GM13977 (cell line): Measurements from ENCODE around the gene SCGB1D1.

ENCODE experiments used
- DNase-seq: peaks from one replicate; pipeline ENCODE4 v3.0.0; 2012; ENCODE audit warnings: low spot score
- CTCF ChIP-seq: IDR thresholded peaks from 2 replicates; pipeline ENCODE4 v1.5.1; 2012; ENCODE audit warnings: mild to moderate bottlenecking, control low read depth; ENCODE audit not compliant: insufficient read depth; ENCODE audit errors: extremely low read depth, missing control alignments
- in situ Hi-C: fragments of 300-500 bp; cut with MboI; formaldehyde crosslinking; loops from one replicate; pipeline ENCODE4 v1.12.0; 2022; ENCODE audit warnings: low sequenced_read_pairs, low pct_unique_long_range_greater_than_20kb, mixed read lengths, inconsistent platforms; ENCODE audit not compliant: unreplicated experiment

Gene SCGB1D1

GRCh38 chr11:62157603-62158002 is 32.4 kb upstream of the SCGB1D1 start:
- TF ChIP-seq CTCF: no peak

DNA sequence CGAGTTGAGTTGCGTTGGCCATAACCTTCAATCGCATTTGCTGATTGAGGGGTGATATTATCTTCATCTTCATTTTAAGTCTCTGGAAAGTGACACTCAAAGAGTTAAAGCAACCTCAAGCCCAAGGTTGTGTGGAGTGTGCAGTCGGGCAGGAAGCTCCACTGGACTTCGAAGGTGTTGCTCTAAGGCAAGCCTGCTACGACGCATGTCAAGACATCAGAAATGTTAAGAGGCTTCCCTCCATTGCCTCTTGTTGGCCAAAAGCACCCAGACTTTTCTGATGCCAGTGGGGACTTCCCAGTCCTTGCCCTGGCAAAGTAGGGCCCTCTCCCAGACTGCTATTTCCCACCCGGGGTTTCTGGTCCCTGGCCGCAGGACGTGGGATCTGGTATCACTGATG is 23.6 kb upstream of the SCGB1D1 start:
- no peak for TF ChIP-seq CTCF
- in situ Hi-C loops: no loop called here
- no peak for DNase-seq

More at GRCh38 chr11:62157603-62158002, 32.4 kb upstream of the SCGB1D1 start:
- DNase-seq: no peak
- in situ Hi-C loops: no loop called here

GRCh38 chr11:62169448-62169847 is 20.6 kb upstream of the SCGB1D1 start:
- in situ Hi-C loops: no loop called here
- TF ChIP-seq CTCF: no peak
- DNase-seq: no peak

- in situ Hi-C loops: no loop called here
- TF ChIP-seq CTCF: no peak
- DNase-seq: no peak
Measured at GRCh38 chr11:62169935-62170334, 20.1 kb upstream of the SCGB1D1 start.

- DNase-seq: peak; percentile 57
- in situ Hi-C loops: no loop called here
Measured at GRCh38 chr11:62171261-62171723, 18.7 kb upstream of the SCGB1D1 start.

DNA sequence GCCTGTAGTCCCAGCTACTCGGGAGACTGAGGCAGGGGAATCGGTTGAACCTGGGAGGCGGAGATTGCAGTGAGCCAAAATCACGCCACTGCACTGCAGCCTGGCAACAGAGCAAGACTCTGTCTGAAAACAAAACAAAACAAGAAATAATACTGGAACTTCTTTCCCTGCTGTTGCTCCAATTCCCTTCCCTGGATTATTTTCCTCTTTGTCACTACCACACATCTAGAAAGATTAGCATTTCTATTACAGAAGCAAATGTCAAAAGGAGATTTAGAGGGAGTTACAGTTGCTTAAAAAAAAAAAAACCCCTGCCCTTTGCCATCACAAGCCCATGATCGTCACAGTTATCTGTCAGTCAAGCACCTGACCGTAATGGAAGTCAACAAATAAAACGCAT is 17.7 kb upstream of the SCGB1D1 start:
- no peak for TF ChIP-seq CTCF
- DNase-seq: no peak
- in situ Hi-C loops: no loop called here

More at GRCh38 chr11:62171261-62171723, 18.7 kb upstream of the SCGB1D1 start:
- peak; percentile 66 for TF ChIP-seq CTCF

GRCh38 chr11:62176766-62177165 is 13.2 kb upstream of the SCGB1D1 start:
- DNase-seq: no peak
- TF ChIP-seq CTCF: no peak
- in situ Hi-C loops: no loop called here
